ENCODE data around the gene SUGCT.

GRCh38 chr7:40346554-40346953 lies 211.7 kb downstream of the SUGCT start:
- TF ChIP-seq YY1 (IDR thresholded peaks at IDR 0.05; ENCODE audit: insufficient read depth, insufficient read length), result no peak
- no peak for TF ChIP-seq ZNF274 (IDR thresholded peaks at IDR 0.05; ENCODE audit: low read depth, low read length)
